HEK293 (cell line): ENCODE measurements around the gene PREX1.
A peak's percentile ranks its signal among the peaks of the same experiment; 100 is the strongest.

Experiments used
- CTCF ChIA-PET: fragments of 350-600 bp; formaldehyde crosslinking; extraction: SDS; loops from one replicate; lab custom pipeline; 2021; ENCODE audit warnings: antibody characterized with exemption; lab: Yijun Ruan, JAX
- POLR2A ChIA-PET: fragments of 300-600 bp; formaldehyde crosslinking; extraction: SDS; loops from one replicate; lab custom pipeline; 2020; ENCODE audit warnings: antibody characterized with exemption, inconsistent platforms; lab: Yijun Ruan, JAX
- H3K27ac ChIP-seq: fragments of 200-500 bp; sonication (Bioruptor generic); 2 replicates; pipeline ENCODE4 v1.5.1; 2014; ENCODE audit warnings: low read depth, low read length, control low read depth, inconsistent platforms; ENCODE audit errors: extremely low read depth
- H3K36me3 ChIP-seq, 2 experiments: fragments of 200-500 bp in 1 of 2; sonication (Bioruptor generic) in 1 of 2; 1 replicate in 1 of 2; 2 replicates in 1 of 2; pipeline ENCODE4 v1.5.1; 2014 to 2017; ENCODE audit warnings: inconsistent platforms in 2 of 2, low read length in 2 of 2; ENCODE audit not compliant: control insufficient read depth in 2 of 2, insufficient read depth in 1 of 2
- H3K4me1 ChIP-seq: fragments of 200-500 bp; sonication (Bioruptor generic); 2 replicates; pipeline ENCODE4 v1.5.1; 2014; ENCODE audit warnings: mild to moderate bottlenecking, low read length, inconsistent platforms; ENCODE audit not compliant: control insufficient read depth, insufficient read depth
- H3K4me3 ChIP-seq: 2 replicates; pipeline ENCODE4 v1.5.1; 2011; ENCODE audit warnings: low read depth, mild to moderate bottlenecking, control low read depth, low read length, moderate library complexity
- H3K9me3 ChIP-seq: fragments of 200-500 bp; sonication (Bioruptor generic); 2 replicates; pipeline ENCODE4 v1.5.1; 2014; ENCODE audit warnings: low read depth, low read length, inconsistent platforms; ENCODE audit not compliant: control insufficient read depth, insufficient read depth
- SETDB1 ChIP-seq: IDR thresholded peaks from one replicate; pipeline ENCODE4 v1.6.1; 2017; ENCODE audit warnings: mild to moderate bottlenecking, low read length, moderate library complexity, mixed read lengths; ENCODE audit not compliant: insufficient read length
- SP3 ChIP-seq: fragments of 450-650 bp; formaldehyde crosslinking; IDR thresholded peaks from 2 replicates; pipeline ENCODE4 v1.5.1; 2016; ENCODE audit warnings: missing biosample characterization, missing genetic modification characterization
- SP7 ChIP-seq: fragments of 450-650 bp; formaldehyde crosslinking; IDR thresholded peaks from 2 replicates; pipeline ENCODE4 v1.5.1; 2016; ENCODE audit warnings: missing biosample characterization, missing genetic modification characterization
- ZFP69B ChIP-seq: fragments of 450-650 bp; formaldehyde crosslinking; IDR thresholded peaks from 2 replicates; pipeline ENCODE4 v1.5.1; 2016; ENCODE audit warnings: missing biosample characterization, missing genetic modification characterization
- ZIC2 ChIP-seq: fragments of 450-650 bp; formaldehyde crosslinking; IDR thresholded peaks from 2 replicates; pipeline ENCODE4 v1.5.1; 2016; ENCODE audit warnings: missing biosample characterization, missing genetic modification characterization
- ZNF146 ChIP-seq: fragments of 450-650 bp; formaldehyde crosslinking; IDR thresholded peaks from 2 replicates; pipeline ENCODE4 v1.5.1; 2016; ENCODE audit warnings: missing biosample characterization, missing genetic modification characterization
- ZNF175 ChIP-seq: fragments of 450-650 bp; formaldehyde crosslinking; IDR thresholded peaks from 2 replicates; pipeline ENCODE4 v1.5.1; 2016; ENCODE audit warnings: missing biosample characterization, missing genetic modification characterization
- ZNF202 ChIP-seq: fragments of 450-650 bp; formaldehyde crosslinking; IDR thresholded peaks from 2 replicates; pipeline ENCODE4 v1.5.1; 2016; ENCODE audit warnings: missing biosample characterization, missing genetic modification characterization, borderline replicate concordance
- ZNF223 ChIP-seq: fragments of 450-650 bp; formaldehyde crosslinking; IDR thresholded peaks from 2 replicates; pipeline ENCODE4 v1.5.1; 2016; ENCODE audit warnings: missing biosample characterization, missing genetic modification characterization
- ZNF324 ChIP-seq: fragments of 450-650 bp; formaldehyde crosslinking; IDR thresholded peaks from 2 replicates; pipeline ENCODE4 v1.5.1; 2016; ENCODE audit warnings: missing biosample characterization, missing genetic modification characterization
- ZNF354C ChIP-seq: fragments of 450-650 bp; formaldehyde crosslinking; IDR thresholded peaks from 2 replicates; pipeline ENCODE4 v1.5.1; 2016; ENCODE audit warnings: missing biosample characterization, missing genetic modification characterization, low read depth, borderline replicate concordance
- ZNF423 ChIP-seq: fragments of 450-650 bp; formaldehyde crosslinking; IDR thresholded peaks from 2 replicates; pipeline ENCODE4 v1.5.1; 2016; ENCODE audit warnings: missing biosample characterization, missing genetic modification characterization
- ZNF514 ChIP-seq: fragments of 450-650 bp; formaldehyde crosslinking; IDR thresholded peaks from 2 replicates; pipeline ENCODE4 v1.5.1; 2016; ENCODE audit warnings: missing biosample characterization, missing genetic modification characterization
- ZNF530 ChIP-seq: fragments of 450-650 bp; formaldehyde crosslinking; IDR thresholded peaks from 2 replicates; pipeline ENCODE4 v1.5.1; 2016; ENCODE audit warnings: low read depth, missing biosample characterization, missing genetic modification characterization
- ZNF548 ChIP-seq: fragments of 450-650 bp; formaldehyde crosslinking; IDR thresholded peaks from 2 replicates; pipeline ENCODE4 v1.5.1; 2016; ENCODE audit warnings: missing biosample characterization, missing genetic modification characterization
- ZNF596 ChIP-seq: fragments of 450-650 bp; IDR thresholded peaks from 2 replicates; pipeline ENCODE4 v1.5.0; 2018; ENCODE audit warnings: missing biosample characterization, mild to moderate bottlenecking, missing genetic modification characterization, moderate library complexity
- ZNF623 ChIP-seq: fragments of 450-650 bp; formaldehyde crosslinking; IDR thresholded peaks from 2 replicates; pipeline ENCODE4 v1.5.1; 2016; ENCODE audit warnings: missing biosample characterization, missing genetic modification characterization
- ZNF692 ChIP-seq: fragments of 450-650 bp; formaldehyde crosslinking; IDR thresholded peaks from 2 replicates; pipeline ENCODE4 v1.5.1; 2016; ENCODE audit warnings: missing biosample characterization, missing genetic modification characterization
- ZNF768 ChIP-seq: fragments of 450-650 bp; formaldehyde crosslinking; IDR thresholded peaks from 2 replicates; pipeline ENCODE4 v1.5.1; 2018; ENCODE audit warnings: missing biosample characterization, mild to moderate bottlenecking, missing genetic modification characterization
- ZNF785 ChIP-seq: fragments of 450-650 bp; formaldehyde crosslinking; IDR thresholded peaks from 2 replicates; pipeline ENCODE4 v1.5.1; 2016; ENCODE audit warnings: missing biosample characterization, missing genetic modification characterization
- ZNF830 ChIP-seq: fragments of 450-650 bp; IDR thresholded peaks from 2 replicates; pipeline ENCODE4 v1.5.0; 2018; ENCODE audit warnings: missing biosample characterization, missing genetic modification characterization, low read depth, mild to moderate bottlenecking, moderate library complexity
- ZSCAN18 ChIP-seq: fragments of 450-650 bp; formaldehyde crosslinking; IDR thresholded peaks from 2 replicates; pipeline ENCODE4 v1.5.1; 2016; ENCODE audit warnings: missing biosample characterization, missing genetic modification characterization
- ZSCAN23 ChIP-seq: fragments of 450-650 bp; formaldehyde crosslinking; IDR thresholded peaks from 2 replicates; pipeline ENCODE4 v1.5.1; 2016; ENCODE audit warnings: missing biosample characterization, missing genetic modification characterization
- TF ChIP-seq, protein P1 (sequence below): fragments of 450-650 bp; formaldehyde crosslinking; IDR thresholded peaks from 2 replicates; pipeline ENCODE4 v1.5.1; 2016; ENCODE audit warnings: missing biosample characterization, missing genetic modification characterization, borderline replicate concordance

The PREX1 gene

GRCh38 chr20:48805286-48805685 is 22.5 kb downstream of the PREX1 start:
- no peaks in the 10 kb centered on the region for H3K9me3 ChIP-seq
- H3K36me3 ChIP-seq = no peaks in the 10 kb centered on the region
- CTCF ChIA-PET = no interaction called here
- TF ChIP-seq ZNF223 (tag by site-specific recombination) = no peak
- H3K4me1 ChIP-seq = no peaks in the 10 kb centered on the region
- no peak overlapping the region for H3K27ac ChIP-seq
- no peak overlapping the region for H3K4me3 ChIP-seq
- POLR2A ChIA-PET = no interaction called here

DNA sequence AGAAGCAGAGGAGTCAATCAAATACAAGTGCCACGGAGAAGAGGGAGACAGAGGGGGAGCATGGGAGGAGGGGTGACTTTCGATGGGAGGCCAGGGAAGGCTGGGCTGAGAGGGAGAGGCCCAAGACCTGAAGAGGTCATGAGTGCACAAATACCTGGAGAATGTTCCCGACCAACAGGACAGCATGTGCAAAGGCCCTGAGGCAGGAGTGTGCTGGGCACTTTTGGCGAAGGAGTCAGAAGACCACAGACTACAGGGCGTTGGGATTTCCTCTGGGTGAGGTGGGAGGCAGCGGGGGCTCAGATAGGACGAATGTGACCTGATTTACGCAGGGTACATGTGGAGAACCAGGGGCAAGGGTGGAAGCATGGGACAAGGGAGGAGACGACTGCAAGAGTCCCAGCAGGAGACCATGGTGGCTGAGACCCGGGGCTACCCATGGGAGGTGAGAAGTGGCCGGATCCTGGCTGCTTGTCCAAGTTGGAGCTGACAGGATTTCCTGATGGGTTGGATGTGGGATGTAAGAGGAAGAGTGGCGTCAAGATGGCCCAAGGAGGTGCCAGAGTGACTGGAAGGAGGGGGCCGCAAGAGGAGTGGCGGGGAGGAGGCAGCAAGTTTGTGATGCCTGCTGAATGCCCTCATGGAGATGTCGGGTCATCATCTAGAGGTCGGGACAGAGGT is 23.4 kb downstream of the PREX1 start:
- no peak for TF ChIP-seq ZNF596 (tag by site-specific recombination)
- TF ChIP-seq ZNF548 = no peak
- TF ChIP-seq ZNF623 = peak; percentile 91
- no peak for TF ChIP-seq ZSCAN18 (tag by site-specific recombination)
- TF ChIP-seq ZNF354C (tag by site-specific recombination) = no peak
- TF ChIP-seq ZIC2 (tag by site-specific recombination) = no peak
- Histone ChIP-seq H3K4me3 (no peak overlapping the region), H3K27ac (no peak overlapping the region), H3K36me3 (no peaks in the 10 kb centered on the region), H3K9me3 (no peaks in the 10 kb centered on the region), H3K4me1 (no peaks in the 10 kb centered on the region)
- ChIA-PET CTCF (no interaction called here), POLR2A (no interaction called here)

GRCh38 chr20:48803176-48804053 is 24.4 kb downstream of the PREX1 start:
- no peak overlapping the region for H3K27ac ChIP-seq
- POLR2A ChIA-PET = no interaction called here
- H3K9me3 ChIP-seq = no peaks in the 10 kb centered on the region
- no peaks in the 10 kb centered on the region for H3K4me1 ChIP-seq
- no peaks in the 10 kb centered on the region for H3K36me3 ChIP-seq
- CTCF ChIA-PET = interaction anchor here (0.7 kb wide), 1 partner anchor 15 kb away, joined by 3 read pairs; no protein-coding TSS in a partner anchor
- H3K4me3 ChIP-seq = no peak overlapping the region
- TF ChIP-seq ZNF354C (tag by site-specific recombination) (no peak), ZNF202 (no peak), ZSCAN23 (no peak), SP7 (tag by site-specific recombination) (no peak), ZNF785 (tag by site-specific recombination) (no peak), ZNF768 (tag by site-specific recombination) (no peak), ZNF423 (tag by site-specific recombination) (no peak), ZNF175 (tag by site-specific recombination) (no peak), ZNF324 (no peak), ZNF692 (tag by site-specific recombination) (no peak), ZNF514 (tag by site-specific recombination) (no peak), ZNF830 (no peak), ZNF223 (tag by site-specific recombination) (no peak), ZNF530 (tag by site-specific recombination) (no peak), ZFP69B (tag by site-specific recombination) (no peak), SP3 (tag by site-specific recombination) (no peak), ZNF146 (tag by site-specific recombination) (no peak), SETDB1 (no peak)
- TF ChIP-seq, protein P1, sequence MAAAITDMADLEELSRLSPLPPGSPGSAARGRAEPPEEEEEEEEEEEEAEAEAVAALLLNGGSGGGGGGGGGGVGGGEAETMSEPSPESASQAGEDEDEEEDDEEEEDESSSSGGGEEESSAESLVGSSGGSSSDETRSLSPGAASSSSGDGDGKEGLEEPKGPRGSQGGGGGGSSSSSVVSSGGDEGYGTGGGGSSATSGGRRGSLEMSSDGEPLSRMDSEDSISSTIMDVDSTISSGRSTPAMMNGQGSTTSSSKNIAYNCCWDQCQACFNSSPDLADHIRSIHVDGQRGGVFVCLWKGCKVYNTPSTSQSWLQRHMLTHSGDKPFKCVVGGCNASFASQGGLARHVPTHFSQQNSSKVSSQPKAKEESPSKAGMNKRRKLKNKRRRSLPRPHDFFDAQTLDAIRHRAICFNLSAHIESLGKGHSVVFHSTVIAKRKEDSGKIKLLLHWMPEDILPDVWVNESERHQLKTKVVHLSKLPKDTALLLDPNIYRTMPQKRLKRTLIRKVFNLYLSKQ = no peak
